ENCODE data around the gene CCL27. TPM values are rescaled to one million over a fixed set of nuclear protein-coding genes. Genes with fewer than 3 reads are reported as not detected.
A peak's percentile ranks its signal among the peaks of the same experiment; 100 is the strongest.

The CCL27 gene
- total RNA-seq, 4 donors from 2014 or later, result not detected

DNA sequence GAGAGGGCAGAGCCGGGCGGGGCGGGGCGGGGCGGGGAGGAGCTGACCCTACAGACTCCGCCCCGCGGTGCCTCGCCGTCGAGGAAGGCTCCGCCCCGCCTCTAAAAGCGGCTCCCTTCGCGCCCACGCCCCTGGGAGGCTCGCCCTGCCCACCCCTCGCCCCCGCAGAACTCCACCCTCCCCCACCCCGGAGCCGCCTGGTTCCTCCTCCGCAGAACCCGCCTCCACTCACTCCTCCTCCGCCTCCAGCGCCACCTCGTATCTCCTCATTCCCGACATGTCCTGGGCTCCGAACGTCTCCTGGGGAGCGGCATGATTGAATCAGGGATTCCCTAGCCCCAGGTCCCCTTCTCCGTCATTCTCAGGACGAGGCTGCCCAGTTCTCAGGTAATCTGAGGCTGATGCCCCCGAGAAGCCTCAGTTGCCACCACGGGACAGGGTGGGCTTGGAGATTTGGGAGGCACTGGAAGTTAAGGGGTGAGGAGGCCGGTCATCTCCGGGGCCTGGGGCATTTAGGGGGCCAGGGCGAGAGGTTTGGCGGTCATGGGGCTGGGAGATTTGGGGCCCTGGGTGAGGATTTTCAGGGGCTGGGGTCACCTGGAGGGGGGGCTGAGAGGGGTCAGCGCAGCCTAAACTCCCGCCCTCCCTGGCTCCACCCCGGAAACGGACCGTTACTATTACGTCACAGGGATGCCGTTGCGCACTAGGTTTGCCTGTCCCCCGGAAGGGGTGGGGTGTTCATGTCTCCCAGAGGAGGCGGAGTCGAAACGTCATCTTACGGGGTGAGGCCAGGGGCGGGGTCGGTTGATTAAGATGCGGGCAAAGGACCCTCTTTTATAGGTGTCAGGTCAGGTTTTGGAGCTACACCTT lies 3.2 kb upstream of the CCL27 start:
- DNase-seq (ENCODE audit: extremely low spot score), result peak; percentile 98
- intact Hi-C loops (cut with DNase I), result loop anchor here (5.0 kb wide), 1 partner anchor 37 kb away; no protein-coding TSS in a partner anchor
- Histone ChIP-seq H3K9me3 (no peaks in the 10 kb centered on the region), H3K4me1 (peaks cover 21 to 38% (median 30%) of the 10 kb centered on the region in 4 donors), H3K4me3 (peak overlapping the region; percentile 72 to 82 (median 76)), H3K27ac (replicated peaks in 1 of 4) (peak overlapping the region; percentile 98 to 100 (median 98)), H3K27me3 (no peaks in the 10 kb centered on the region), H3K36me3 (peaks cover 13 to 31% (median 27%) of the 10 kb centered on the region in 4 donors)
- WGBS, result 0% methylated on average over 22 of the region's 55 CpGs
- TF ChIP-seq POLR2A (IDR thresholded peaks at IDR 0.05; ENCODE audit: low read depth) (peak; percentile 90), POLR2AphosphoS5 (IDR thresholded peaks at IDR 0.05) (peak; percentile 87 to 98), EP300 (IDR thresholded peaks at IDR 0.05) (no peak)
- TF ChIP-seq, protein P1, sequence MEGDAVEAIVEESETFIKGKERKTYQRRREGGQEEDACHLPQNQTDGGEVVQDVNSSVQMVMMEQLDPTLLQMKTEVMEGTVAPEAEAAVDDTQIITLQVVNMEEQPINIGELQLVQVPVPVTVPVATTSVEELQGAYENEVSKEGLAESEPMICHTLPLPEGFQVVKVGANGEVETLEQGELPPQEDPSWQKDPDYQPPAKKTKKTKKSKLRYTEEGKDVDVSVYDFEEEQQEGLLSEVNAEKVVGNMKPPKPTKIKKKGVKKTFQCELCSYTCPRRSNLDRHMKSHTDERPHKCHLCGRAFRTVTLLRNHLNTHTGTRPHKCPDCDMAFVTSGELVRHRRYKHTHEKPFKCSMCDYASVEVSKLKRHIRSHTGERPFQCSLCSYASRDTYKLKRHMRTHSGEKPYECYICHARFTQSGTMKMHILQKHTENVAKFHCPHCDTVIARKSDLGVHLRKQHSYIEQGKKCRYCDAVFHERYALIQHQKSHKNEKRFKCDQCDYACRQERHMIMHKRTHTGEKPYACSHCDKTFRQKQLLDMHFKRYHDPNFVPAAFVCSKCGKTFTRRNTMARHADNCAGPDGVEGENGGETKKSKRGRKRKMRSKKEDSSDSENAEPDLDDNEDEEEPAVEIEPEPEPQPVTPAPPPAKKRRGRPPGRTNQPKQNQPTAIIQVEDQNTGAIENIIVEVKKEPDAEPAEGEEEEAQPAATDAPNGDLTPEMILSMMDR (IDR thresholded peaks at IDR 0.05), result no peak

GRCh38 chr9:34665067-34665380 lies 2.6 kb upstream of the CCL27 start:
- WGBS, result 1% methylated on average over 13 of the region's 26 CpGs
- H3K4me3 ChIP-seq, result peak overlapping the region; percentile 72 to 82 (median 76)
- H3K4me1 ChIP-seq, result peaks cover 21 to 38% (median 30%) of the 10 kb centered on the region in 4 donors
- no peaks in the 10 kb centered on the region for H3K27me3 ChIP-seq
- TF ChIP-seq EP300 (IDR thresholded peaks at IDR 0.05), result no peak
- TF ChIP-seq, protein P1 (IDR thresholded peaks at IDR 0.05), result peak in 1 of 3 experiments; percentile 14
- DNase-seq (ENCODE audit: extremely low spot score), result no peak
- intact Hi-C loops (cut with DNase I), result loop anchor here (5.0 kb wide), 1 partner anchor 37 kb away; no protein-coding TSS in a partner anchor
- no peaks in the 10 kb centered on the region for H3K9me3 ChIP-seq
- peaks cover 13 to 36% (median 33%) of the 10 kb centered on the region in 4 donors for H3K36me3 ChIP-seq
- H3K27ac ChIP-seq (replicated peaks in 1 of 4), result peak overlapping the region; percentile 98 to 100 (median 98)

DNA sequence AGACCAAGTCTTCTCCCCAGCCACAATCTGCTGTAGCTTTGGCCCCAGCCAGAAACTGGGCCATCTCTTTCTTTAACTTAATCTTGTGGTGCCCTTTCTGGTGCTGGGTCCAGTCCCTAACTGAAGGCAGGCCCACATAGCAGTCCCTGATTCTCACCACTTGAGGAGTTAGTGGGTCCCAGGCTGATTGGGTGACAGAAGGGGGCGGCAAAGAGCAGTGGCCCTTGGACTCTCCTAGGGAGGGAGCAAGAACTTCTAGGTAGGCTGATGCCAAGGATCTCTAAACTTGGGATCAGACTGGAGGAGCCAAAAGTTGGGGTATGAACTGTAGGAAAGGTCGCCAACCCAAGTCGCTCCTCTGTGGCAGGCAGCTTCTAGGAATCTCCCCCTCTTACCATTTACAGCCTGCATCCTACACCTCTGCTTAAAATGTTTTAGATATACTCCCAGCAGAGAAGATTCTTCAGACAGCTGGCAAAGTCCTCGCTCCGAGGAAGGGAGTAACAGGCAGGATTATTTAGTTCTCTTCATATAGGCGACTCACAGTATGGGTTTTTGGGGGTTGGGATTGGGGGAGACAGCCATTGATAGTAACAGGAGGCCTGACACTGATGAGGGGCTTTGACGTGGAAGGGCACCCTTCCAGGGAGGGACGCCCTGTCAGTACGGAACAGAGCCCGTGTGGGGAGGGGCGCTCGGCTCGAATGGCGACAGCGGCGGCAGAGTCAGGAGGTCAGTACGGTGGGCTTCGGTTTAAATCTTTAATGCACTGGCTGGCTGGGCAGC lies 2.0 kb upstream of the CCL27 start:
- TF ChIP-seq EP300 (IDR thresholded peaks at IDR 0.05) (no peak), POLR2A (IDR thresholded peaks at IDR 0.05; ENCODE audit: low read depth) (no peak), POLR2AphosphoS5 (IDR thresholded peaks at IDR 0.05) (peak in 1 of 2 donors; percentile 55)
- TF ChIP-seq, protein P1 (IDR thresholded peaks at IDR 0.05), result peak; percentile 66 to 82 (median 77)
- Histone ChIP-seq H3K27me3 (no peaks in the 10 kb centered on the region), H3K9me3 (no peaks in the 10 kb centered on the region), H3K27ac (replicated peaks in 1 of 4) (peak overlapping the region; percentile 98 to 100 (median 98)), H3K36me3 (peaks cover 18 to 39% (median 37%) of the 10 kb centered on the region in 4 donors), H3K4me3 (peak overlapping the region; percentile 72 to 82 (median 76)), H3K4me1 (peaks cover 21 to 38% (median 30%) of the 10 kb centered on the region in 4 donors)
- DNase-seq (ENCODE audit: extremely low spot score), result peak; percentile 95
- intact Hi-C loops (cut with DNase I), result loop anchor here (5.0 kb wide), 1 partner anchor 38 kb away; no protein-coding TSS in a partner anchor
- 21% methylated on average over 12 of the region's 18 CpGs for WGBS

- intact Hi-C loops (cut with DNase I), result no loop called here
- TF ChIP-seq EP300 (IDR thresholded peaks at IDR 0.05) (no peak), POLR2A (IDR thresholded peaks at IDR 0.05; ENCODE audit: low read depth) (no peak), POLR2AphosphoS5 (IDR thresholded peaks at IDR 0.05) (no peak)
- TF ChIP-seq, protein P1 (IDR thresholded peaks at IDR 0.05), result no peak
- H3K36me3 ChIP-seq, result peaks cover 18 to 38% (median 36%) of the 10 kb centered on the region in 4 donors
Observed at GRCh38 chr9:34663303-34663605, 797 bp upstream of the CCL27 start.

More at GRCh38 chr9:34663303-34663605, 797 bp upstream of the CCL27 start:
- Histone ChIP-seq H3K27me3 (no peaks in the 10 kb centered on the region), H3K4me1 (peaks cover 21 to 38% (median 30%) of the 10 kb centered on the region in 4 donors), H3K4me3 (no peak overlapping the region), H3K27ac (replicated peaks in 1 of 4) (peak overlapping the region in 2 of 4 donors; percentile 8 to 98), H3K9me3 (no peaks in the 10 kb centered on the region)
- DNase-seq (ENCODE audit: extremely low spot score), result no peak
